H9 (cell line): ENCODE results near the gene HBS1L. TPM values are rescaled to one million over a fixed set of nuclear protein-coding genes. Genes with fewer than 3 reads are reported as not detected.

Experiments used
- DNase-seq: peaks from one replicate; pipeline ENCODE4 v3.0.0-alpha.2; 2017
- H2AFZ ChIP-seq: one replicate; pipeline ENCODE4 v1.6.1; 2013; ENCODE audit warnings: mild to moderate bottlenecking, low read length, control low read depth, moderate library complexity
- H2AK5ac ChIP-seq: 2 replicates; pipeline ENCODE4 v1.6.1; 2013; ENCODE audit warnings: low read length, control low read depth, mixed read lengths; ENCODE audit not compliant: insufficient read length
- H2BK120ac ChIP-seq: one replicate; pipeline ENCODE4 v1.6.1; 2013; ENCODE audit warnings: low read depth, mild to moderate bottlenecking, low read length, control low read depth, inconsistent platforms; ENCODE audit not compliant: poor library complexity, severe bottlenecking
- H2BK12ac ChIP-seq: 2 replicates; pipeline ENCODE4 v1.6.1; 2013; ENCODE audit warnings: low read length, control low read depth, mixed read lengths, low read depth; ENCODE audit not compliant: insufficient read length
- H2BK15ac ChIP-seq: 2 replicates; pipeline ENCODE4 v1.6.1; 2013; ENCODE audit warnings: low read depth, low read length, control low read depth
- H2BK20ac ChIP-seq: one replicate; pipeline ENCODE4 v1.6.1; 2013; ENCODE audit warnings: low read depth, mild to moderate bottlenecking, low read length, control low read depth, inconsistent platforms; ENCODE audit not compliant: poor library complexity, severe bottlenecking
- H2BK5ac ChIP-seq: 2 replicates; pipeline ENCODE4 v1.6.1; 2013; ENCODE audit warnings: low read length, control low read depth, mixed read lengths; ENCODE audit not compliant: insufficient read length
- H3K14ac ChIP-seq: 2 replicates; pipeline ENCODE4 v1.6.1; 2013; ENCODE audit warnings: low read length, control low read depth; ENCODE audit not compliant: insufficient read depth
- H3K18ac ChIP-seq: 2 replicates; pipeline ENCODE4 v1.6.1; 2013; ENCODE audit warnings: low read depth, mild to moderate bottlenecking, mixed read lengths, low read length, control low read depth; ENCODE audit not compliant: insufficient read length
- H3K23ac ChIP-seq: 2 replicates; pipeline ENCODE4 v1.6.1; 2013; ENCODE audit warnings: low read length, control low read depth, mixed read lengths, low read depth; ENCODE audit not compliant: insufficient read length
- H3K23me2 ChIP-seq: 2 replicates; pipeline ENCODE4 v1.6.1; 2013; ENCODE audit warnings: low read depth, mild to moderate bottlenecking, mixed read lengths, low read length, control low read depth; ENCODE audit not compliant: insufficient read length, poor library complexity, severe bottlenecking
- H3K27ac ChIP-seq: 2 replicates; pipeline ENCODE4 v1.5.1; 2013; ENCODE audit warnings: low read length, control low read depth, mixed read lengths, low read depth; ENCODE audit not compliant: insufficient read length
- H3K27me3 ChIP-seq: 2 replicates; pipeline ENCODE4 v1.6.1; 2013; ENCODE audit warnings: low read length, control low read depth, inconsistent platforms; ENCODE audit not compliant: insufficient read depth
- H3K4ac ChIP-seq: 2 replicates; pipeline ENCODE4 v1.6.1; 2013; ENCODE audit warnings: low read depth, mild to moderate bottlenecking, control low read depth, inconsistent platforms, low read length, moderate library complexity
- H3K4me1 ChIP-seq: 2 replicates; pipeline ENCODE4 v1.6.1; 2013; ENCODE audit warnings: low read length, control low read depth, inconsistent platforms; ENCODE audit not compliant: insufficient read depth
- H3K4me2 ChIP-seq: 2 replicates; pipeline ENCODE4 v1.6.1; 2013; ENCODE audit warnings: low read length, control low read depth, mixed read lengths; ENCODE audit not compliant: insufficient read length, insufficient read depth
- H3K56ac ChIP-seq: 2 replicates; pipeline ENCODE4 v1.6.1; 2013; ENCODE audit warnings: low read depth, mild to moderate bottlenecking, mixed read lengths, low read length, control low read depth; ENCODE audit not compliant: insufficient read length
- H3K79me1 ChIP-seq: 2 replicates; pipeline ENCODE4 v1.6.1; 2013; ENCODE audit warnings: low read depth, mild to moderate bottlenecking, moderate library complexity, low read length, control low read depth, inconsistent platforms; ENCODE audit not compliant: insufficient read depth, poor library complexity, severe bottlenecking
- H3K79me2 ChIP-seq: 2 replicates; pipeline ENCODE4 v1.6.1; 2013; ENCODE audit warnings: low read length, control low read depth, inconsistent platforms; ENCODE audit not compliant: insufficient read depth
- H3K9ac ChIP-seq: 2 replicates; pipeline ENCODE4 v1.6.1; 2013; ENCODE audit warnings: low read length, control low read depth, mixed read lengths; ENCODE audit not compliant: insufficient read length; ENCODE audit errors: extremely low read depth
- H3K9me3 ChIP-seq: one replicate; pipeline ENCODE4 v1.6.1; 2013; ENCODE audit warnings: low read depth, low read length, inconsistent platforms; ENCODE audit not compliant: control insufficient read depth
- H3T11ph ChIP-seq: one replicate; pipeline ENCODE4 v1.6.1; 2013; ENCODE audit warnings: mild to moderate bottlenecking, low read length, control low read depth, inconsistent platforms
- H4K20me1 ChIP-seq: one replicate; pipeline ENCODE4 v1.6.1; 2013; ENCODE audit not compliant: control insufficient read depth, insufficient read length, insufficient read depth
- H4K5ac ChIP-seq: 2 replicates; pipeline ENCODE4 v1.6.1; 2013; ENCODE audit warnings: low read depth, mild to moderate bottlenecking, mixed read lengths, low read length, control low read depth; ENCODE audit not compliant: insufficient read length
- H4K8ac ChIP-seq: replicated peaks from 2 replicates; pipeline ENCODE4 v1.6.1; 2013; ENCODE audit warnings: low read length, control low read depth, mixed read lengths, low read depth; ENCODE audit not compliant: insufficient read length
- H4K91ac ChIP-seq: 2 replicates; pipeline ENCODE4 v1.6.1; 2013; ENCODE audit warnings: low read depth, mild to moderate bottlenecking, moderate library complexity, mixed read lengths, low read length, control low read depth; ENCODE audit not compliant: insufficient read length
- H3K27ac Mint-ChIP-seq, 3 experiments: 2 replicates in 2 of 3; 3 replicates in 1 of 3; pipeline ENCODE4 v1.8.0; 2020 to 2021; ENCODE audit warnings: mixed read lengths in 3 of 3, mild to moderate bottlenecking in 1 of 3, moderate library complexity in 1 of 3
- H3K27me3 Mint-ChIP-seq: 2 replicates; pipeline ENCODE4 v1.8.0; 2021; ENCODE audit warnings: low read depth, mild to moderate bottlenecking, moderate library complexity, mixed read lengths
- H3K36me3 Mint-ChIP-seq, 3 experiments: 2 replicates in 2 of 3; 3 replicates in 1 of 3; pipeline ENCODE4 v1.8.0; 2020 to 2021; ENCODE audit warnings: low read depth in 3 of 3, mixed read lengths in 3 of 3; ENCODE audit not compliant: insufficient read depth in 1 of 3
- H3K4me1 Mint-ChIP-seq, 2 experiments: 2 replicates each; pipeline ENCODE4 v1.8.0; 2020; ENCODE audit warnings: mixed read lengths in 2 of 2
- H3K4me3 Mint-ChIP-seq, 2 experiments: 2 replicates in 1 of 2; 3 replicates in 1 of 2; pipeline ENCODE4 v1.8.0; 2020 to 2021; ENCODE audit warnings: mild to moderate bottlenecking in 2 of 2, mixed read lengths in 2 of 2, moderate library complexity in 1 of 2
- H3K9me3 Mint-ChIP-seq, 2 experiments: 2 replicates in 1 of 2; 3 replicates in 1 of 2; pipeline ENCODE4 v1.8.0; 2020; ENCODE audit warnings: mild to moderate bottlenecking in 2 of 2, mixed read lengths in 2 of 2, moderate library complexity in 1 of 2
- CTCF ChIP-seq: fragments of 200-600 bp; sonication (generic); conservative IDR thresholded peaks from 3 replicates; pipeline ENCODE4 v1.8.0; 2021; ENCODE audit warnings: antibody characterized with exemption, mild to moderate bottlenecking
- WGBS: extraction: QIAGEN DNeasy Blood & Tissue Kit; methylation state at CpG from one replicate; pipeline ENCODE4 v1.1.7; 2013; ENCODE audit warnings: missing lambda C conversion rate, low lambda C conversion rate, mixed read lengths; ENCODE audit not compliant: insufficient read length; ENCODE audit errors: extremely low coverage; 5-methylcytosine and 5-hydroxymethylcytosine counted together
- total RNA-seq: library from RNA; stranded (reverse); gene quantifications from 2 replicates; pipeline ENCODE4 v1.2.1, GENCODE V29; 2021

The HBS1L gene
- total RNA-seq, 1 experiment from 2014 or later, result 110 TPM

- no peak for DNase-seq
- H2AK5ac ChIP-seq, result no peak overlapping the region
- H3K4me1 ChIP-seq, result no peaks in the 10 kb centered on the region
- H4K91ac ChIP-seq, result no peak overlapping the region
- no peak overlapping the region for H2BK5ac ChIP-seq
- H3K27me3 ChIP-seq, result no peaks in the 10 kb centered on the region
- H3K14ac ChIP-seq, result no peak overlapping the region
- no peak overlapping the region for H4K5ac ChIP-seq
- no peak overlapping the region for H4K8ac ChIP-seq
- H3K79me1 ChIP-seq, result no peaks in the 10 kb centered on the region
- no peak overlapping the region for H3K4me3 Mint-ChIP-seq
- no peaks in the 10 kb centered on the region for H3K4me1 Mint-ChIP-seq
- no peaks in the 10 kb centered on the region; the same call in 1 of the 2 replicates for H3K27me3 Mint-ChIP-seq
- H2BK20ac ChIP-seq, result no peak overlapping the region
- H3K23me2 ChIP-seq, result no peaks in the 10 kb centered on the region
- H2BK15ac ChIP-seq, result no peak overlapping the region
- no peak overlapping the region for H3K23ac ChIP-seq
- peaks cover 8 to 11% of the 10 kb centered on the region in 2 experiments for H3K9me3 Mint-ChIP-seq
- no peaks in the 10 kb centered on the region for H3K79me2 ChIP-seq
- H2BK120ac ChIP-seq, result no peak overlapping the region
- no peak overlapping the region for H2BK12ac ChIP-seq
- peaks cover 18 to 27% (median 23%) of the 10 kb centered on the region in 3 experiments for H3K36me3 Mint-ChIP-seq
- no peak overlapping the region for H3K27ac ChIP-seq
- no peaks in the 10 kb centered on the region for H4K20me1 ChIP-seq
- H3K9ac ChIP-seq, result no peak overlapping the region
- no peaks in the 10 kb centered on the region for H3K9me3 ChIP-seq
- no peak overlapping the region for H3K4me2 ChIP-seq
- no peak overlapping the region for H3T11ph ChIP-seq
- no peak overlapping the region for H3K56ac ChIP-seq
- no peak overlapping the region for H3K18ac ChIP-seq
- no peak for TF ChIP-seq CTCF
- no peak overlapping the region for H3K27ac Mint-ChIP-seq
- H2AFZ ChIP-seq, result no peak overlapping the region
- no CpG with 5 or more reads among the region's 2 CpGs for WGBS
- no peak overlapping the region for H3K4ac ChIP-seq
Measured at GRCh38 chr6:134956676-134957075, 97.9 kb downstream of the HBS1L start.
